Progenitor cell of endocrine pancreas (in vitro differentiated cells): Measurements from ENCODE around the gene BICDL2. TPM values are rescaled to one million over a fixed set of nuclear protein-coding genes. Genes with fewer than 3 reads are reported as not detected.
"Not testable (repeated sequence)": the region's sequence is repeated elsewhere in the genome, so short reads cannot be mapped to it uniquely, and the experiment has no call there.

Experiments used
- DNase-seq: peaks from one replicate; pipeline ENCODE4 v3.0.0; 2021; ENCODE audit warnings: low spot score; ENCODE audit not compliant: unreplicated experiment
- H3K27ac Mint-ChIP-seq: 2 replicates; pipeline ENCODE4 v1.8.0; 2021; ENCODE audit warnings: mild to moderate bottlenecking, moderate library complexity, mixed read lengths
- H3K27me3 Mint-ChIP-seq: 2 replicates; pipeline ENCODE4 v1.8.0; 2021; ENCODE audit warnings: mixed read lengths
- H3K36me3 Mint-ChIP-seq: 2 replicates; pipeline ENCODE4 v1.8.0; 2022; ENCODE audit warnings: mixed read lengths; ENCODE audit not compliant: insufficient read depth
- H3K4me1 Mint-ChIP-seq: 2 replicates; pipeline ENCODE4 v1.8.0; 2021; ENCODE audit warnings: low read depth, mixed read lengths
- H3K4me3 Mint-ChIP-seq: 2 replicates; pipeline ENCODE4 v1.8.0; 2021; ENCODE audit warnings: low read depth, mild to moderate bottlenecking, moderate library complexity, mixed read lengths
- H3K9me3 Mint-ChIP-seq: 2 replicates; pipeline ENCODE4 v1.8.0; 2021; ENCODE audit warnings: low read depth, mixed read lengths
- CTCF ChIP-seq: fragments of 200-600 bp; sonication (generic); IDR thresholded peaks from one replicate; pipeline ENCODE4 v1.5.0; 2021; ENCODE audit warnings: antibody characterized with exemption, mild to moderate bottlenecking; ENCODE audit not compliant: unreplicated experiment
- total RNA-seq: library from RNA; stranded (reverse); gene quantifications from 2 replicates; pipeline ENCODE4 v1.2.1, GENCODE V29; 2021

Gene BICDL2
- total RNA-seq, 1 donor from 2014 or later: 10.4 TPM

DNA sequence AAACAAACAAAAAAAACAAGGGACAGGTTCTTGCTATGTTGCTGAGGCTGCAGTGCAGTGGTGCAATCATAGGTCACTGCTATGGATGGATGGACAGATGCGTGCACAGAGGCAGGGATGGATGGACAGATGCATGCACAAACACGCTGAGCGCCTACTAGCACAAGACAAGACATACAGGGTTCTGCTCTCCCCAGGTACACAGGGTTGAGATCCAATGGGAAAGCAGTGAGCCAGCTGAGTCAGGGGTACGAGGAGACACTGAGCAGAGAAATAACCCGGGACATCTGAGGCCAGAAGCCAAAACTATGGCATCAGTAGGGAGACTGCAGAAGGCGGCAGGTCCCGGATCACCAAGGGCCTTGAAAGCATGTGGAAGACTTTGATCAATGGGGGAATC is 34.9 kb upstream of the BICDL2 start:
- no peaks in the 10 kb centered on the region for H3K9me3 Mint-ChIP-seq
- H3K36me3 Mint-ChIP-seq: no peaks in the 10 kb centered on the region
- no peak overlapping the region for H3K4me3 Mint-ChIP-seq
- no peak for TF ChIP-seq CTCF
- H3K27ac Mint-ChIP-seq: no peak overlapping the region
- H3K27me3 Mint-ChIP-seq: peaks cover 40% of the 10 kb centered on the region
- DNase-seq: no peak
- no peaks in the 10 kb centered on the region for H3K4me1 Mint-ChIP-seq

GRCh38 chr16:3070608-3071111 is 33.9 kb upstream of the BICDL2 start:
- Mint-ChIP-seq H3K4me1 (no peaks in the 10 kb centered on the region), H3K27me3 (peaks cover 40% of the 10 kb centered on the region), H3K9me3 (no peaks in the 10 kb centered on the region), H3K36me3 (no peaks in the 10 kb centered on the region), H3K27ac (no peak overlapping the region), H3K4me3 (no peak overlapping the region)
- TF ChIP-seq CTCF: no peak
- no peak for DNase-seq

- not testable (repeated sequence) for H3K9me3 Mint-ChIP-seq, H3K4me3 Mint-ChIP-seq, H3K4me1 Mint-ChIP-seq, H3K36me3 Mint-ChIP-seq, DNase-seq, H3K27ac Mint-ChIP-seq
- peaks cover 29% of the 10 kb centered on the region for H3K27me3 Mint-ChIP-seq
These were observed 32.4 kb upstream of the BICDL2 start for GRCh38 chr16:3069146-3069545.

DNA sequence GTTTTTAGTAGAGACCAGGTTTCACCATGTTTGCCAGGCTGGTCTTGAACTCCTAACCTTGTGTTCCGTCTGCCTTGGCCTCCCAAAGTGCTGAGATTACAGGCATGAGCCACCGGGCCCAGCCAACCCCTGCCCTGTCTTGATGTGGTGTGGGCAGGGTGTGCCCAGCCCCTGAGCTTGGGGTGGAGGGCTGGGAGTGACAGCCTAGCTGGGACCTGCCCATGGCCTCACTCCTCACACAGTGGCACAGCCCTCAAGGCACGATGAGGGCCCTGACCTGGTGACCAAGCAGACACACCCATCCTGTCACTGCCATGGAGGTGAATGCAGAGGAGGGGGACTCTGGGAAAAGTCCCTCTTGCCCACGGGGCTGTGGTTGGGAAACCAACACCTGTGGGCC is 31.7 kb upstream of the BICDL2 start:
- H3K27ac Mint-ChIP-seq: no peak overlapping the region
- H3K4me3 Mint-ChIP-seq: no peak overlapping the region
- no peak for DNase-seq
- H3K27me3 Mint-ChIP-seq: peaks cover 26% of the 10 kb centered on the region
- no peaks in the 10 kb centered on the region for H3K9me3 Mint-ChIP-seq
- TF ChIP-seq CTCF: no peak
- no peaks in the 10 kb centered on the region for H3K4me1 Mint-ChIP-seq
- no peaks in the 10 kb centered on the region for H3K36me3 Mint-ChIP-seq

DNA sequence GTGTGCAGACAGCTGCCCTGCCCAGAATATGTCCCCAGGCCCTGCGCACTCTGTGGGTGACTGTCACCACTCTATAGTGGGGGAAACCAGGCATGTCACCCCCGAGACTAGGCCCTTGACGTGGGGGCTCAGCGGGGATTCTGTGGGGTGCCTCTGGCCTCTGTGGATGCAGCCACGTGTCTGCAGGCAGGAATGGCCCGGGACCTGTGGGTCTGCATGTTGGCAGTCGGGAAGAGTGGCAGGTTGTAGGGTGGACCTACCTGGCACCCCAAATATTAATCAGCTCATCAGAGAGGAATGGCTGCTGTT is 29.6 kb upstream of the BICDL2 start:
- no peak for TF ChIP-seq CTCF
- no peaks in the 10 kb centered on the region for H3K4me1 Mint-ChIP-seq

DNA sequence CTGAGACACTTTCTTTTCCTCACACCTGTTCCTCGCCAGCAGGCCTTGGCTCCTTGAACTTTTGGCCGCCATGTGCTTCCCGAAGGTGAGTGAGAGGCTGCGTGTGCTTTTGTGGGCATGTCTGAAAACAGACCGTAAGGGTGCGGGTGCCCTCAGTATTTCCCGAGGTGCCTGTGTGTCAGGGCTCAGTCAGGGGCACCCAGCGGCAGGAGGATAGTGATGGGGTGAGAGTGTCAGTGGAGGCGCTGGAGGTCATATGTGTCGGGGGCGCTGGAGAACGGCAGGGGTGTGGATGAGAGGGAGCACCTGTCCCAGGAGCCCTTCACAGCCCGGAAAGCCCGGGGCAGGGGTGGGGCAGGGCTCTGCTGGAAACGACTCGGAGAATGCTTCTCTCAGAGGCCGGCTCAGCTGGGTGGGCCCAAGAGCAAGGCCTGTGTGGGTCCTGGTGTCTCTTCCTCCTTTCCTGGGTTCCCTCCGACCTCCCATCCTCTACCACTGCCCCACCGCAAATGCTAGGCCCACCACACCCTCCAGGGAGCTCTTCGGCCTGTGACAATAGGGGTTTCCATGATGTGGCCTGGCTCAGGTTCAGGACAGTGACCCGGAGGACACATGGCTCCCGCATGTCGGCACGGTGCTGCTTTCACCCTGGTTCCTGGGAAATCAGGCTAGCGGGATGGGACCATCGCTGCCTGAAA is 29.1 kb upstream of the BICDL2 start:
- Mint-ChIP-seq H3K4me1 (no peaks in the 10 kb centered on the region), H3K9me3 (no peaks in the 10 kb centered on the region), H3K36me3 (no peaks in the 10 kb centered on the region), H3K4me3 (no peak overlapping the region), H3K27me3 (peaks cover 24% of the 10 kb centered on the region), H3K27ac (no peak overlapping the region)
- DNase-seq: no peak
- TF ChIP-seq CTCF: no peak

More for the DNA sequence above, 29.6 kb upstream of the BICDL2 start:
- H3K27ac Mint-ChIP-seq: no peak overlapping the region
- H3K4me3 Mint-ChIP-seq: no peak overlapping the region
- H3K9me3 Mint-ChIP-seq: no peaks in the 10 kb centered on the region
- H3K27me3 Mint-ChIP-seq: peaks cover 27% of the 10 kb centered on the region
- no peak for DNase-seq
- no peaks in the 10 kb centered on the region for H3K36me3 Mint-ChIP-seq
